Endothelial cell of umbilical vein (primary cell): ENCODE data around the gene OR52M1. TPM values are rescaled to one million over a fixed set of nuclear protein-coding genes. Genes with fewer than 3 reads are reported as not detected.

Experiments used
- BruUV-seq: library from RNA; stranded (reverse); fragments of 400-500 nt; replicated peaks from 2 replicates; lab custom pipeline; 2021; lab: Mats Ljungman, UMichigan
- CTCF ChIA-PET: fragments of 300-600, 350-600 bp; sonication (Branson Sonifier 250); formaldehyde crosslinking; loops from one replicate; lab custom pipeline; 2021; ENCODE audit warnings: antibody characterized with exemption, inconsistent platforms; lab: Charles Lee
- POLR2A ChIA-PET: fragments of 300-600, 350-600 bp; sonication (Branson Sonifier 250); formaldehyde crosslinking; loops from one replicate; lab custom pipeline; 2021; ENCODE audit warnings: antibody characterized with exemption, inconsistent platforms; lab: Charles Lee
- DNase-seq: peaks from one replicate; pipeline ENCODE4 v3.0.0-alpha.2; 2011; ENCODE audit warnings: low read depth, low spot score
- FAIRE-seq: peaks from 2 replicates; lab custom pipeline; 2011; peaks lifted over from hg19 to GRCh38; lab: Jason Lieb, UNC
- H2AFZ ChIP-seq: 2 replicates; pipeline ENCODE4 v1.6.0; 2012; ENCODE audit warnings: low read depth, low read length, control low read depth, inconsistent platforms
- H3K27ac ChIP-seq: 2 replicates; pipeline ENCODE4 v1.5.1; 2011; ENCODE audit warnings: low read depth, mild to moderate bottlenecking, control low read depth, low read length, moderate library complexity; ENCODE audit not compliant: insufficient read depth
- H3K27me3 ChIP-seq, 2 experiments: 2 replicates each; pipeline versions ENCODE4 v1.6.0 to v1.6.1; 2011; ENCODE audit warnings: low read length in 2 of 2, mixed read lengths in 1 of 2; ENCODE audit not compliant: control insufficient read depth in 2 of 2, insufficient read depth in 2 of 2
- H3K36me3 ChIP-seq, 2 experiments: 2 replicates in 1 of 2; 3 replicates in 1 of 2; pipeline ENCODE4 v1.5.1; 2011; ENCODE audit warnings: low read length in 2 of 2, mild to moderate bottlenecking in 1 of 2, moderate library complexity in 1 of 2; ENCODE audit not compliant: control insufficient read depth in 2 of 2, insufficient read depth in 2 of 2; ENCODE audit errors: extremely low read depth in 1 of 2
- H3K4me1 ChIP-seq: 3 replicates; pipeline ENCODE4 v1.5.1; 2011; ENCODE audit warnings: mild to moderate bottlenecking, low read length; ENCODE audit not compliant: control insufficient read depth, insufficient read depth; ENCODE audit errors: extremely low read depth
- H3K4me2 ChIP-seq: 2 replicates; pipeline ENCODE4 v1.6.1; 2011; ENCODE audit warnings: low read length, control low read depth, mixed read lengths; ENCODE audit not compliant: insufficient read depth
- H3K4me3 ChIP-seq, 3 experiments: fragments of 200-600 bp in 1 of 3; sonication (generic), shearing (Covaris generic) in 1 of 3; replicated peaks in 1 of 3; 2 replicates each; pipeline ENCODE4 v1.5.1; 2011 to 2016; ENCODE audit warnings: control low read depth in 3 of 3, low read length in 3 of 3, mild to moderate bottlenecking in 2 of 3, inconsistent platforms in 1 of 3, low read depth in 1 of 3, moderate library complexity in 1 of 3; ENCODE audit not compliant: insufficient read depth in 1 of 3
- H3K79me2 ChIP-seq: 2 replicates; pipeline ENCODE4 v1.6.0; 2012; ENCODE audit warnings: low read length, inconsistent platforms; ENCODE audit not compliant: control insufficient read depth, insufficient read depth
- H3K9ac ChIP-seq: replicated peaks from 2 replicates; pipeline ENCODE3; 2011; ENCODE audit warnings: low read length, control low read depth; ENCODE audit not compliant: insufficient read depth; ENCODE audit errors: extremely low read depth
- H3K9me1 ChIP-seq: replicated peaks from 3 replicates; pipeline ENCODE4 v1.6.0; 2011; ENCODE audit warnings: mild to moderate bottlenecking, low read length; ENCODE audit not compliant: control insufficient read depth, insufficient read depth; ENCODE audit errors: extremely low read depth
- H3K9me3 ChIP-seq: replicated peaks from 2 replicates; pipeline ENCODE4 v1.5.1; 2012; ENCODE audit warnings: low read length, inconsistent platforms; ENCODE audit not compliant: control insufficient read depth, insufficient read depth
- H4K20me1 ChIP-seq: replicated peaks from 2 replicates; pipeline ENCODE3; 2011; ENCODE audit warnings: mild to moderate bottlenecking, low read length; ENCODE audit not compliant: control insufficient read depth, insufficient read depth; ENCODE audit errors: extremely low read depth
- CTCF ChIP-seq, 2 donors: IDR thresholded peaks; 1 replicate in 1 of 2; 2 replicates in 1 of 2; pipeline ENCODE4 v1.5.1; 2011; ENCODE audit warnings: low read length in 2 of 2, mild to moderate bottlenecking in 2 of 2, moderate library complexity in 2 of 2, control low read depth in 1 of 2, inconsistent platforms in 1 of 2, low read depth in 1 of 2; ENCODE audit not compliant: insufficient read depth in 1 of 2; ENCODE audit errors: extremely low read depth in 1 of 2
- FOS ChIP-seq: IDR thresholded peaks from 2 replicates; pipeline ENCODE4 v1.6.1; 2011; ENCODE audit warnings: mild to moderate bottlenecking, low read length, moderate library complexity, borderline replicate concordance; ENCODE audit not compliant: insufficient read depth
- GATA2 ChIP-seq: IDR thresholded peaks from 2 replicates; pipeline ENCODE4 v1.7.0; 2011; ENCODE audit warnings: low read depth, mild to moderate bottlenecking, moderate library complexity, mixed read lengths, low read length; ENCODE audit not compliant: insufficient read length, insufficient read depth
- JUN ChIP-seq: IDR thresholded peaks from 2 replicates; pipeline ENCODE4 v1.6.1; 2011; ENCODE audit warnings: borderline replicate concordance, low read depth; ENCODE audit not compliant: insufficient read length, insufficient read depth
- MAX ChIP-seq: IDR thresholded peaks from 2 replicates; pipeline ENCODE4 v1.6.1; 2011; ENCODE audit not compliant: insufficient read depth, insufficient read length
- POLR2A ChIP-seq: IDR thresholded peaks from 2 replicates; pipeline ENCODE4 v1.6.1; 2012; ENCODE audit warnings: low read depth, mild to moderate bottlenecking, control low read depth, low read length
- POLR2AphosphoS5 ChIP-seq: IDR thresholded peaks from 2 replicates; pipeline ENCODE4 v1.6.1; 2012; ENCODE audit warnings: low read depth, mild to moderate bottlenecking, control low read depth, low read length, moderate library complexity; ENCODE audit not compliant: insufficient read depth
- dilution Hi-C: fragments of 300-500 bp; cut with MboI; formaldehyde crosslinking; loops from one replicate; pipeline ENCODE4 v1.15.0; 2019; ENCODE audit warnings: low sequenced_read_pairs; ENCODE audit not compliant: extremely low pct_ligation_motif_present
- intact Hi-C: fragments of 100-400 bp; cut with micrococcal nuclease; formaldehyde crosslinking; loops from one replicate; pipeline ENCODE4 v1.10.0; 2022
- polyA plus RNA-seq, 4 experiments: library from polyadenylated mRNA; depleted of rRNA in 3 of 4; stranded (reverse) in 3 of 4; unstranded in 1 of 4; fragments of >200 nt; gene quantifications; 2 replicates each; pipeline versions ENCODE4 v1.2.1 to v1.2.3, GENCODE V29; 2011 to 2012; ENCODE audit warnings: missing spikeins in 1 of 4
- total RNA-seq: library from RNA; stranded (reverse); gene quantifications from 2 replicates; pipeline ENCODE4 v1.2.3, GENCODE V29; 2021

Gene OR52M1
- total and polyA plus RNA-seq, 2 donors (not counting 3 experiments of a cell fraction or from before 2014, with no cell fraction given) = not detected

- Histone ChIP-seq H3K9me3 (no peaks in the 10 kb centered on the region), H3K4me1 (no peaks in the 10 kb centered on the region), H3K79me2 (no peaks in the 10 kb centered on the region), H3K27ac (no peak overlapping the region), H3K27me3 (no peaks in the 10 kb centered on the region), H4K20me1 (no peaks in the 10 kb centered on the region), H3K9ac (no peak overlapping the region), H3K4me3 (no peak overlapping the region), H3K4me2 (no peak overlapping the region), H3K36me3 (no peaks in the 10 kb centered on the region), H2AFZ (no peak overlapping the region), H3K9me1 (no peaks in the 10 kb centered on the region)
- ChIA-PET CTCF (interaction anchor here (0.9 to 4.9 kb wide), 10 partner anchors 8 to 369 kb away, joined by 3 to 90 read pairs (median 5); partner anchors contain the start of gene TRIM21), POLR2A (no interaction called here)
- BruUV-seq = no TSS peak
- FAIRE-seq (peak; percentile 52), DNase-seq (peak; percentile 14)
- dilution Hi-C loops (no loop called here), intact Hi-C loops (loop anchor here (1.0 kb wide), 2 partner anchors 364 to 369 kb away; no protein-coding TSS in a partner anchor)
- TF ChIP-seq FOS = no peak
- no peak for TF ChIP-seq JUN
- no peak for TF ChIP-seq POLR2A
- no peak for TF ChIP-seq MAX
- TF ChIP-seq CTCF (IDR thresholded peaks at IDR 0.05; ENCODE audit: extremely low read depth in 1 of 2, insufficient read depth in 1 of 2, low read depth in 1 of 2, low read length in 2 of 2) = peak; percentile 32 to 40
- TF ChIP-seq POLR2AphosphoS5 = no peak
- no peak for TF ChIP-seq GATA2
Measured at GRCh38 chr11:4551346-4551979, 6.5 kb downstream of the OR52M1 start.
